Activated naive CD4-positive, alpha-beta T cell treated with anti-CD3 and anti-CD28 coated beads, Interleukin-2, amount 10 ng/mL, durations not matched to agents 7 days and 5 days (primary cell): Measurements from ENCODE around the gene SYNPR.
"Not testable (repeated sequence)": the region's sequence is repeated elsewhere in the genome, so short reads cannot be mapped to it uniquely, and the experiment has no call there.

Experiments used
- CTCF ChIA-PET: fragments of 350-600 bp; sonication (Branson Sonifier 250); formaldehyde crosslinking; loops from one replicate; lab custom pipeline; 2021; ENCODE audit warnings: antibody characterized with exemption; lab: Charles Lee
- DNase-seq: peaks from one replicate; pipeline ENCODE4 v3.0.0-alpha.2; 2020
- H3K27ac Mint-ChIP-seq: one replicate; pipeline ENCODE4 v1.8.0; 2021; ENCODE audit warnings: mild to moderate bottlenecking, moderate library complexity, mixed read lengths
- H3K27me3 Mint-ChIP-seq: one replicate; pipeline ENCODE4 v1.8.0; 2021; ENCODE audit warnings: mild to moderate bottlenecking, mixed read lengths
- H3K36me3 Mint-ChIP-seq: one replicate; pipeline ENCODE4 v1.8.0; 2021; ENCODE audit warnings: mixed read lengths
- H3K4me1 Mint-ChIP-seq: one replicate; pipeline ENCODE4 v1.8.0; 2021; ENCODE audit warnings: mixed read lengths
- H3K4me3 Mint-ChIP-seq: one replicate; pipeline ENCODE4 v1.8.0; 2021; ENCODE audit warnings: mild to moderate bottlenecking, moderate library complexity, mixed read lengths
- H3K9me3 Mint-ChIP-seq: one replicate; pipeline ENCODE4 v1.8.0; 2021; ENCODE audit warnings: mixed read lengths

SYNPR gene

GRCh38 chr3:63278171-63279004 is at the start of gene SYNPR:
Gene SYNPR, plus strand, starts transcription at chr3:63278308.
- Mint-ChIP-seq H3K27ac (no peak within 1 kb of the TSS), H3K4me3 (no peak within 1 kb of the TSS), H3K27me3 (peaks cover 26% of the 10 kb centered on the region), H3K36me3 (no peaks in the 10 kb centered on the region), H3K9me3 (no peaks in the 10 kb centered on the region), H3K4me1 (no peaks in the 10 kb centered on the region)
- CTCF ChIA-PET, result no interaction called here
- DNase-seq, result no peak

DNA sequence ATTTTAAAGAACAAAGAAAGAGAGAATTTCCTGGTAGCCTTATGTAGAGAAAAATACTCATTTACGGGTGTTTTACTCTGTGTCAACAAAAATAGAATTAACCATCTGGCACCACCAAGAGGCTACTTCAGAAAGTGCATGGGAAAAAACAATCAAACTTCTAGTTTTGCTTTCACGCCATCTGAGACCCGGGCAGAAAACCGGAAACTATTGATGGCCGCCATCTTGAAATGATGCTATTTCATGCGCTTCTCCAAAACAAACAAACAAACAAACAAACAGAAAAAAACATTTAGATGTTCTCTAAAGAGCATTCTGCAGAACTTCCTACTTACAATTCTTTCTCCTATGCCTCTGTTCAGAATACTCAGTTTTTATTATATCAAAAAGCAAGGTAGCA is 49.4 kb upstream of the SYNPR start:
- no peaks in the 10 kb centered on the region for H3K36me3 Mint-ChIP-seq
- DNase-seq, result no peak
- H3K27me3 Mint-ChIP-seq, result no peaks in the 10 kb centered on the region
- H3K9me3 Mint-ChIP-seq, result no peaks in the 10 kb centered on the region
- CTCF ChIA-PET, result interaction anchor here (1.4 kb wide), 1 partner anchor 26 kb away, joined by 3 read pairs; no protein-coding TSS in a partner anchor
- no peak overlapping the region for H3K27ac Mint-ChIP-seq
- no peaks in the 10 kb centered on the region for H3K4me1 Mint-ChIP-seq
- H3K4me3 Mint-ChIP-seq, result no peak overlapping the region

- no peaks in the 10 kb centered on the region for H3K9me3 Mint-ChIP-seq
- H3K4me3 Mint-ChIP-seq, result no peak overlapping the region
- no peaks in the 10 kb centered on the region for H3K4me1 Mint-ChIP-seq
- no peak for DNase-seq
- H3K36me3 Mint-ChIP-seq, result no peaks in the 10 kb centered on the region
- H3K27me3 Mint-ChIP-seq, result no peaks in the 10 kb centered on the region
- no peak overlapping the region for H3K27ac Mint-ChIP-seq
- CTCF ChIA-PET, result no interaction called here
These were observed 48.0 kb upstream of the SYNPR start for GRCh38 chr3:63230146-63230545.

DNA sequence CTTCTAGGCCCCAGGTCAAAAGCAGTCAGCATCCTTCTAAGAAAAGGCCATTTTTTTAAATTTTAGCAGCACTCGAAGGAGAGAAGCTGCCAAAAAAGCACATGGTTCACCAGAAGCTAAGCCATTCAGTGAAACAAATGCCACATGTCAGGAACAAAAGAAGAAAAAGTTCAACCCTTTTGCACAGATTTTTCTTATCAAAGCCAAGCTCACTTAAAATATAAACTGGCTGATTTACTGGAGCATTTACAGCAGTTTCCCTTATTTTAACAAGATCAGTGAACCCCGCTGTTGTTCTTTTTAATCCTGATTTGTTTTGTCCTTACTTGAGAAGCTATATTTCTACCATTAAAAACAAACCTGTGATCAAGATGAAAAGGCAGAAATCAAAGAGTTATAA is 46.5 kb upstream of the SYNPR start:
- no peaks in the 10 kb centered on the region for H3K27me3 Mint-ChIP-seq
- no peaks in the 10 kb centered on the region for H3K4me1 Mint-ChIP-seq
- H3K36me3 Mint-ChIP-seq, result no peaks in the 10 kb centered on the region
- H3K27ac Mint-ChIP-seq, result no peak overlapping the region
- CTCF ChIA-PET, result no interaction called here
- H3K4me3 Mint-ChIP-seq, result no peak overlapping the region
- no peak for DNase-seq
- no peaks in the 10 kb centered on the region for H3K9me3 Mint-ChIP-seq

DNA sequence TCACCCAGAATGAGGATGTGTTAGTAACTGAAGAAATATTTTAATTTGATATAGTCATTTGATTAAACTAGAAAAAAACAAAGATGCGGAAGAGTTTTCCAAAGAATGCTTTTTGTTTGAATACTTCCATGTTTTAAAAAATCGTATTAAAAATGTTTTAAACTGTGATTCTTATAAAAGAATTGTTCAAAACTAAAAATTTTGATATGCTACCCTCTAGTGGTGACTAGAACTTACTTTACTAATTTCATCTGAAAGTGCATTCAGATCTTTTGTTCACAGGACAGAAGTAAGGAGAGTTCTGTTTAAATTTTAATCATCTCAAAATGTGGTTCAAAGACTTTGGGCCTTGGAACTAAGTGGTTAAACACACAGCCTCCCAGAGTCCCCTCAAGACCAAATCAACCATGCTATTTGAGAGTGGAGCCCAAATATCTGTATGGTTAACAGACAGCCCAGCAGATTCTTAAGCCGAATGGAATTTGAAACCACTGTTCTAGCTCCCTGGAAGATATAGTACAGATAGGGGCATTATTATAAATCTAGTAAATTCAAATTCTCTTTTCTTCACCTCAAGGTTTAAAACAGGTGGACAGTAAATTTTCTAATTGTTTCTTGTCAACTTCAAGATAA is 45.2 kb upstream of the SYNPR start:
- no peak overlapping the region for H3K4me3 Mint-ChIP-seq
- no peaks in the 10 kb centered on the region for H3K9me3 Mint-ChIP-seq
- CTCF ChIA-PET, result no interaction called here
- no peak for DNase-seq
- H3K4me1 Mint-ChIP-seq, result no peaks in the 10 kb centered on the region
- H3K36me3 Mint-ChIP-seq, result no peaks in the 10 kb centered on the region
- no peak overlapping the region for H3K27ac Mint-ChIP-seq
- no peaks in the 10 kb centered on the region for H3K27me3 Mint-ChIP-seq

GRCh38 chr3:63240381-63240902 is 37.7 kb upstream of the SYNPR start:
- no peak overlapping the region for H3K27ac Mint-ChIP-seq
- no peaks in the 10 kb centered on the region for H3K36me3 Mint-ChIP-seq
- peaks cover 3% of the 10 kb centered on the region for H3K9me3 Mint-ChIP-seq
- H3K27me3 Mint-ChIP-seq, result no peaks in the 10 kb centered on the region
- CTCF ChIA-PET, result no interaction called here
- H3K4me3 Mint-ChIP-seq, result no peak overlapping the region
- H3K4me1 Mint-ChIP-seq, result no peaks in the 10 kb centered on the region
- DNase-seq, result no peak

GRCh38 chr3:63242124-63242523 is 36.0 kb upstream of the SYNPR start:
- CTCF ChIA-PET, result no interaction called here
- Mint-ChIP-seq H3K4me1 (no peaks in the 10 kb centered on the region), H3K27me3 (no peaks in the 10 kb centered on the region), H3K9me3 (peaks cover 3% of the 10 kb centered on the region), H3K4me3 (no peak overlapping the region), H3K36me3 (no peaks in the 10 kb centered on the region), H3K27ac (no peak overlapping the region)
- no peak for DNase-seq

- Mint-ChIP-seq H3K27ac (no peak overlapping the region), H3K4me3 (no peak overlapping the region), H3K36me3 (no peaks in the 10 kb centered on the region), H3K9me3 (peaks cover 3% of the 10 kb centered on the region), H3K4me1 (no peaks in the 10 kb centered on the region), H3K27me3 (peaks cover 4% of the 10 kb centered on the region)
- no peak for DNase-seq
- CTCF ChIA-PET, result no interaction called here
These were observed 33.6 kb upstream of the SYNPR start for GRCh38 chr3:63244486-63244885.

GRCh38 chr3:63245726-63246241 is 32.3 kb upstream of the SYNPR start:
- CTCF ChIA-PET, result no interaction called here

GRCh38 chr3:63248015-63248414 is 30.1 kb upstream of the SYNPR start:
- Mint-ChIP-seq H3K27me3 (peaks cover 4% of the 10 kb centered on the region), H3K9me3 (no peaks in the 10 kb centered on the region), H3K27ac (no peak overlapping the region), H3K4me1 (no peaks in the 10 kb centered on the region), H3K36me3 (no peaks in the 10 kb centered on the region), H3K4me3 (no peak overlapping the region)
- CTCF ChIA-PET, result no interaction called here
- DNase-seq, result no peak

More at GRCh38 chr3:63245726-63246241, 32.3 kb upstream of the SYNPR start:
- H3K36me3 Mint-ChIP-seq, result no peaks in the 10 kb centered on the region
- H3K4me3 Mint-ChIP-seq, result no peak overlapping the region
- no peak for DNase-seq
- no peaks in the 10 kb centered on the region for H3K9me3 Mint-ChIP-seq
- H3K27ac Mint-ChIP-seq, result no peak overlapping the region
- H3K27me3 Mint-ChIP-seq, result peaks cover 4% of the 10 kb centered on the region
- no peaks in the 10 kb centered on the region for H3K4me1 Mint-ChIP-seq

DNA sequence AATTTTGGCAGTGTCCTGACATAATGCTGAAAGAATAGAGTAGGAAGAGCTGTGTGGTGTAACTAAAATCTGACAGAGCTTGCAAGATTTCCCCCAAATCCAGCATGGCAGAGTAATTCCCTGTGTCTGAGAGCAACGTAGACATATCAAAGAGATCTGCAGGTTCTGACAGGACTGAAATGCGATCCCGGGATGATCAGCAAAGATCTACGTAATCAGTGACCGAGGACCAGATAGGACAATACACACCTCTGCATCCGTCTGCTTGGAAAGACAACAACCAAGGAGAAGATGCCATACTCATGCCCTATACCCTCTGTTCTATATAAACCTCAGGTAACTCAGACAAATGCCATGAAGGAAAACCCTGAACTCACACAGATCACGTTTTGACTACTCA is 26.6 kb upstream of the SYNPR start:
- Mint-ChIP-seq H3K27me3 (peaks cover 4% of the 10 kb centered on the region), H3K4me1 (no peaks in the 10 kb centered on the region), H3K36me3 (no peaks in the 10 kb centered on the region), H3K4me3 (no peak overlapping the region), H3K9me3 (no peaks in the 10 kb centered on the region), H3K27ac (no peak overlapping the region)
- CTCF ChIA-PET, result no interaction called here
- no peak for DNase-seq

DNA sequence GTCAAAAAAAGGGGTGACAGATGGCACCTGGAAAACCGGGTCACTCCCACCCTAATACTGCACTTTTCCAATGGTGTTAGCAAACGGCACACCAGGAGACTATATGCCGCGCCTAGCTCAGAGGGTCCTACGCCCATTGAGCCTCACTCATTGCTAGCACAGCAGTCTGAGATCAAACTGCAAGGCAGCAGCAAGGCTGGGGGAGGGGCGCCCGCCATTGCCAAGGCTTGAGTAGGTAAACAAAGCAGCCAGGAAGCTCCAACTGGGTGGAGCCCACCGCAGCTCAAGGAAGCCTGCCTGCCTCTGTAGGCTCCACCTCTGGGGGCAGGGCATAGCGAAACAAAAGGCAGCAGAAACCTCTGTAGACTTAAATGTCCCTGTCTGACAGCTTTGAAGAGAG is 22.3 kb upstream of the SYNPR start:
- H3K27me3 Mint-ChIP-seq, H3K36me3 Mint-ChIP-seq, H3K27ac Mint-ChIP-seq, H3K4me3 Mint-ChIP-seq, CTCF ChIA-PET, H3K9me3 Mint-ChIP-seq, H3K4me1 Mint-ChIP-seq, DNase-seq: not testable (repeated sequence)

DNA sequence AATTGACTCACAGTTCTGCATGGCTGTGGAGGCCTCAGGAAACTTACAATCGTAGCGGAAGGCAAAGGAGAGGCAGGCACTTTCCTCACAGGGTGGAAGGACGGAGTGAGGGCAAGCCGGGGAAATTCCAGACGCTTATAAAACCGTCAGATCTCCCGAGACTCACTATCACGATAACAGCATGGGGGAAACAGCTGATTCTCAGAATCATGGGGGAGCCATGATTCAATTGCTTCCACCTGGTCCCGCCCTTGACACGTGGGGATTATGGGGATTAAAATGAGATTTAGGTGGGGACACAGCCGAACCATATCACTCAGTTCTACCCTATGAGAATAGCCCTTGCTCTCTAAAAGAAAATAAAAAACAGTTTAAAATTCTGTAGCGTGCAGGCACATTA is 13.4 kb upstream of the SYNPR start:
- Mint-ChIP-seq H3K9me3 (no peaks in the 10 kb centered on the region), H3K4me1 (no peaks in the 10 kb centered on the region), H3K27ac (no peak overlapping the region), H3K36me3 (no peaks in the 10 kb centered on the region), H3K27me3 (no peaks in the 10 kb centered on the region), H3K4me3 (no peak overlapping the region)
- CTCF ChIA-PET, result no interaction called here
- no peak for DNase-seq

DNA sequence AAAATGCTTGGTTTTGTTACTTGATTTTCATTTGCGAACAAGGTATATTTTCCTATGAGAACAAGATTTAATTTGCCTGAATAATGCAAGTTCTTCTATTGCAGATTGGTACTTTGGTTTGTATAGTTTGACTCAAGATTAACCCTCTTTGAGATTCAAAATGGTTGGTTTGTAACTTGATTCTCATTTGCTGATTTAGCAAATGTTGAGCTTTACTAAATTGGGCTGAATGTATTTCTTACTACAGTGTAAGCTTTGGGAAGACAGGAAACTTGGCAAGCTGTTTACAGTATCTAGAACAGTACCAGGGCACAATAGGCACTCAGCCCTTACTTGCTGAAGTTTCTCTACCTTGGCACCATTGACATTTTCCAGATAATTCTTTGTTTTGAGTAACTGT is 3.7 kb upstream of the SYNPR start:
- CTCF ChIA-PET, result no interaction called here
- Mint-ChIP-seq H3K27ac (no peak overlapping the region), H3K27me3 (peaks cover 24% of the 10 kb centered on the region)

More for the DNA sequence above, 3.7 kb upstream of the SYNPR start:
- Mint-ChIP-seq H3K9me3 (no peaks in the 10 kb centered on the region), H3K4me1 (no peaks in the 10 kb centered on the region), H3K36me3 (no peaks in the 10 kb centered on the region), H3K4me3 (no peak overlapping the region)
- no peak for DNase-seq
